Suppressor macrophage (primary cell): ENCODE data around the gene PPP6R2.
"Not testable (repeated sequence)": the region's sequence is repeated elsewhere in the genome, so short reads cannot be mapped to it uniquely, and the experiment has no call there.

Experiments
- DNase-seq, 4 experiments: peaks; one replicate each; pipeline ENCODE4 v3.0.0-alpha.2; 2020 to 2022

The PPP6R2 gene

GRCh38 chr22:50400931-50401330 lies 57.8 kb downstream of the PPP6R2 start:
- no peak for DNase-seq

- DNase-seq: peak in 3 of 4 experiments; percentile 23 to 63 (median 43)
Measured at GRCh38 chr22:50401907-50402306, 58.8 kb downstream of the PPP6R2 start.

GRCh38 chr22:50403701-50404101 lies 60.6 kb downstream of the PPP6R2 start:
- peak; percentile 80 to 90 (median 85) for DNase-seq

GRCh38 chr22:50406416-50407170 lies 63.5 kb downstream of the PPP6R2 start:
- DNase-seq: no peak

- DNase-seq: no peak
Measured at GRCh38 chr22:50408311-50408710, 65.2 kb downstream of the PPP6R2 start.

GRCh38 chr22:50408954-50409353 lies 65.8 kb downstream of the PPP6R2 start:
- DNase-seq: not testable (repeated sequence)

GRCh38 chr22:50414476-50415248 lies 71.5 kb downstream of the PPP6R2 start:
- DNase-seq: no peak

GRCh38 chr22:50415426-50415825 lies 72.3 kb downstream of the PPP6R2 start:
- DNase-seq: no peak

- DNase-seq: no peak
Measured at GRCh38 chr22:50416996-50417395, 73.9 kb downstream of the PPP6R2 start.

GRCh38 chr22:50417411-50418210 lies 74.5 kb downstream of the PPP6R2 start:
- peak; percentile 46 to 70 (median 60) for DNase-seq

- no peak for DNase-seq
Measured at GRCh38 chr22:50418624-50419023, 75.5 kb downstream of the PPP6R2 start.

GRCh38 chr22:50419116-50419515 lies 76.0 kb downstream of the PPP6R2 start:
- no peak for DNase-seq

- DNase-seq: no peak
Measured at GRCh38 chr22:50420015-50420414, 76.9 kb downstream of the PPP6R2 start.

GRCh38 chr22:50420581-50420980 lies 77.5 kb downstream of the PPP6R2 start:
- no peak for DNase-seq

GRCh38 chr22:50422046-50422445 lies 78.9 kb downstream of the PPP6R2 start:
- no peak for DNase-seq

- DNase-seq: no peak
Measured at GRCh38 chr22:50422961-50423815, 80.1 kb downstream of the PPP6R2 start.

GRCh38 chr22:50423956-50424355 lies 80.8 kb downstream of the PPP6R2 start:
- DNase-seq: no peak

- DNase-seq: no peak
Measured at GRCh38 chr22:50425179-50425916, 82.2 kb downstream of the PPP6R2 start.

- no peak for DNase-seq
Measured at GRCh38 chr22:50432131-50432876, 89.2 kb downstream of the PPP6R2 start.

GRCh38 chr22:50432877-50433510 lies 89.9 kb downstream of the PPP6R2 start:
- DNase-seq: not testable (repeated sequence)
